Neuronal stem cell (in vitro differentiated cells): ENCODE data around the gene APOL5.
A peak's percentile ranks its signal among the peaks of the same experiment; 100 is the strongest.

Experiments used
- DNase-seq: peaks from one replicate; pipeline ENCODE4 v3.0.0-alpha.2; 2013; ENCODE audit warnings: low spot score
- H2AFZ ChIP-seq: one replicate; pipeline ENCODE4 v1.6.1; 2013; ENCODE audit warnings: mild to moderate bottlenecking, low read length, inconsistent platforms
- H2AK5ac ChIP-seq: 2 replicates; pipeline ENCODE4 v1.6.1; 2013; ENCODE audit warnings: low read depth, mild to moderate bottlenecking, inconsistent platforms, low read length, moderate library complexity, mixed read lengths
- H2BK120ac ChIP-seq: 2 replicates; pipeline ENCODE4 v1.6.1; 2013; ENCODE audit warnings: low read depth, mild to moderate bottlenecking, inconsistent platforms, low read length, moderate library complexity, mixed read lengths
- H2BK12ac ChIP-seq: one replicate; pipeline ENCODE4 v1.6.1; 2013; ENCODE audit warnings: low read length, inconsistent platforms
- H2BK15ac ChIP-seq: 2 replicates; pipeline ENCODE4 v1.6.1; 2013; ENCODE audit warnings: mild to moderate bottlenecking, low read length, inconsistent platforms, mixed read lengths
- H2BK5ac ChIP-seq: one replicate; pipeline ENCODE4 v1.6.1; 2013; ENCODE audit warnings: inconsistent platforms, mild to moderate bottlenecking, low read length, moderate library complexity
- H3K14ac ChIP-seq: one replicate; pipeline ENCODE4 v1.6.1; 2013; ENCODE audit warnings: low read length, inconsistent platforms
- H3K18ac ChIP-seq: 2 replicates; pipeline ENCODE4 v1.6.1; 2013; ENCODE audit warnings: low read length, inconsistent platforms
- H3K23ac ChIP-seq: 2 replicates; pipeline ENCODE4 v1.6.1; 2013; ENCODE audit warnings: low read depth, mild to moderate bottlenecking, mixed read lengths, low read length, inconsistent platforms; ENCODE audit not compliant: poor library complexity
- H3K27ac ChIP-seq: replicated peaks from 3 replicates; pipeline ENCODE4 v1.5.1; 2013; ENCODE audit warnings: low read length, inconsistent platforms
- H3K27me3 ChIP-seq, 3 experiments: 2 replicates each; pipeline ENCODE4 v1.6.1; 2013; ENCODE audit warnings: low read length in 3 of 3, mild to moderate bottlenecking in 2 of 3, inconsistent platforms in 1 of 3, low read depth in 1 of 3, mixed read lengths in 1 of 3, moderate library complexity in 1 of 3; ENCODE audit not compliant: control insufficient read depth in 3 of 3, insufficient read depth in 3 of 3
- H3K36me3 ChIP-seq, 2 donors: replicated peaks in 1 of 2; 2 replicates each; pipeline ENCODE4 v1.6.1; 2013; ENCODE audit warnings: low read length in 2 of 2; ENCODE audit not compliant: control insufficient read depth in 2 of 2, insufficient read depth in 2 of 2
- H3K4ac ChIP-seq: 2 replicates; pipeline ENCODE4 v1.6.1; 2013; ENCODE audit warnings: inconsistent platforms, mild to moderate bottlenecking, low read length, moderate library complexity
- H3K4me1 ChIP-seq, 2 donors: 1 replicate in 1 of 2; 2 replicates in 1 of 2; pipeline ENCODE4 v1.6.1; 2013; ENCODE audit warnings: low read length in 2 of 2, low read depth in 1 of 2; ENCODE audit not compliant: control insufficient read depth in 2 of 2, insufficient read depth in 1 of 2
- H3K4me2 ChIP-seq: one replicate; pipeline ENCODE4 v1.6.1; 2013; ENCODE audit warnings: mild to moderate bottlenecking, low read length, inconsistent platforms; ENCODE audit not compliant: insufficient read depth, poor library complexity, severe bottlenecking
- H3K4me3 ChIP-seq, 2 donors: 2 replicates each; pipeline ENCODE4 v1.5.1; 2013; ENCODE audit warnings: low read length in 2 of 2, mild to moderate bottlenecking in 2 of 2, inconsistent platforms in 1 of 2, moderate library complexity in 1 of 2
- H3K79me1 ChIP-seq: one replicate; pipeline ENCODE4 v1.6.1; 2013; ENCODE audit warnings: low read depth, mild to moderate bottlenecking, inconsistent platforms, low read length, moderate library complexity
- H3K9ac ChIP-seq: one replicate; pipeline ENCODE4 v1.6.1; 2013; ENCODE audit warnings: mild to moderate bottlenecking, low read depth, low read length, inconsistent platforms; ENCODE audit not compliant: poor library complexity
- H3K9me3 ChIP-seq, 2 donors: replicated peaks in 1 of 2; 2 replicates each; pipeline versions ENCODE3 to v1.6.1; 2013; ENCODE audit warnings: low read length in 2 of 2, mild to moderate bottlenecking in 2 of 2, inconsistent platforms in 1 of 2, low read depth in 1 of 2, mixed read lengths in 1 of 2, moderate library complexity in 1 of 2; ENCODE audit not compliant: control insufficient read depth in 2 of 2, insufficient read depth in 1 of 2
- H4K8ac ChIP-seq: one replicate; pipeline ENCODE4 v1.6.1; 2013; ENCODE audit warnings: low read depth, mild to moderate bottlenecking, inconsistent platforms, low read length, moderate library complexity
- H4K91ac ChIP-seq: one replicate; pipeline ENCODE4 v1.6.1; 2013; ENCODE audit warnings: low read length, low read depth, mild to moderate bottlenecking, inconsistent platforms; ENCODE audit not compliant: poor library complexity
- WGBS, 2 donors: extraction: QIAGEN DNeasy Blood & Tissue Kit; methylation state at CpG; one replicate each; pipeline ENCODE4 v1.1.7; 2013; ENCODE audit warnings: missing lambda C conversion rate in 2 of 2, mixed read lengths in 1 of 2; ENCODE audit not compliant: insufficient read length in 2 of 2, insufficient replicate concordance in 1 of 2; ENCODE audit errors: extremely low coverage in 2 of 2; 5-methylcytosine and 5-hydroxymethylcytosine counted together

The APOL5 gene

DNA sequence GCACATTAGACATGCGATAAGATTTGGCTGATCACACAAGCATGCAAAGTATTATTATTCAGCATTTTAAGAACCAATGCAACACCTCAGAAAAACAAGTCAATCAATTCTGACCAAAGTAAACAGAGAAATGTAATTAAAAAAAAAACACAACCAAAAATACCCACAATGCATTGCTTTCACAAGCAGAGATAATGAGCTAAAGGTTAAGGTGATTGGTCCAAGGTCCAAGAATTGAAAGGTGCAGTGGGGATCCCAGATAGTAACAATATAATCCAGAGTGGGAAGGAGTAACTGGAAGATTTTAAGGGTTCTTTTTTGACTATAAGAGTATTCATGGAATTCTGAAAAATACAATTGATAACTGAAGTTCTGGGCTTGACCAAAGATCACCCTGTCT lies 39.0 kb downstream of the APOL5 start:
- Histone ChIP-seq H4K8ac (no peak overlapping the region), H2BK5ac (no peak overlapping the region), H2AFZ (no peak overlapping the region), H3K4me3 (no peak overlapping the region), H3K23ac (no peak overlapping the region), H3K9me3 (no peaks in the 10 kb centered on the region), H2AK5ac (no peak overlapping the region), H3K27ac (no peak overlapping the region), H3K4me2 (no peak overlapping the region), H3K4me1 (peaks cover 7 to 11% of the 10 kb centered on the region in 2 donors), H3K14ac (no peak overlapping the region), H3K4ac (no peak overlapping the region), H3K36me3 (peaks cover 4 to 82% of the 10 kb centered on the region in 2 donors), H3K27me3 (no peaks in the 10 kb centered on the region), H3K18ac (no peak overlapping the region), H2BK12ac (no peak overlapping the region), H3K9ac (no peak overlapping the region), H2BK15ac (no peak overlapping the region), H2BK120ac (no peak overlapping the region), H3K79me1 (no peaks in the 10 kb centered on the region), H4K91ac (no peak overlapping the region)
- no peak for DNase-seq
- no CpG with 5 or more reads among the region's 1 CpG for WGBS, 2 donors

- Histone ChIP-seq H3K4ac (no peak overlapping the region), H2BK15ac (no peak overlapping the region), H3K79me1 (no peaks in the 10 kb centered on the region), H2AK5ac (no peak overlapping the region), H3K4me3 (no peak overlapping the region), H3K4me1 (peaks cover 0 to 3% of the 10 kb centered on the region in 2 donors), H3K9ac (no peak overlapping the region), H2BK5ac (no peak overlapping the region), H3K36me3 (peaks cover 4 to 88% of the 10 kb centered on the region in 2 donors), H4K8ac (no peak overlapping the region), H2BK120ac (no peak overlapping the region), H2BK12ac (no peak overlapping the region), H3K27ac (no peak overlapping the region), H3K9me3 (no peaks in the 10 kb centered on the region), H3K27me3 (no peaks in the 10 kb centered on the region), H3K18ac (no peak overlapping the region), H3K23ac (no peak overlapping the region), H4K91ac (no peak overlapping the region), H3K4me2 (no peak overlapping the region), H3K14ac (no peak overlapping the region), H2AFZ (no peak overlapping the region)
- no CpG with 5 or more reads among the region's 1 CpG for WGBS, 2 donors
- DNase-seq = no peak
Observed at GRCh38 chr22:35758394-35758793, 40.7 kb downstream of the APOL5 start.

DNA sequence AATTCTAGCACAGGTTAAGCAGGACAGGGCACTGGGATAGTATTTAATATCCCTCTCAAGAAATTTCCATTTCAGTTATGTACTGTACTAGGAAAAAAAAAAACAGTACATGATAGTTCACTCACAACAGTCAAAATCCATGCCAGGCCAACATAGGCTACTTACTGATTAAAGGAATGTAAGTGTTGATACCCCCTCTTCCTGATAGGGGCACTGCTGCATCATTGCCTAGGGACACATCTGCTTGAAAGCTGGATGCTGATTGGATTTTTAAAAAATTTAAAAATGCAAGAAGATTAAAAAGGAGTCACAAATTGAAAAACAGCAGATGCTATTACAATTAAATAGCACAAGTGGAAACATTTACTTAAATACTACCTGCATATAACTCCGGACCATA lies 43.4 kb downstream of the APOL5 start:
- Histone ChIP-seq H3K14ac (no peak overlapping the region), H3K4me1 (peaks cover 0 to 4% of the 10 kb centered on the region in 2 donors), H3K4ac (no peak overlapping the region), H2AK5ac (no peak overlapping the region), H2AFZ (no peak overlapping the region), H2BK12ac (no peak overlapping the region), H3K4me2 (no peak overlapping the region), H4K8ac (no peak overlapping the region), H3K36me3 (peaks cover 4 to 92% of the 10 kb centered on the region in 2 donors), H2BK5ac (no peak overlapping the region), H3K9ac (no peak overlapping the region), H3K9me3 (no peaks in the 10 kb centered on the region), H3K4me3 (no peak overlapping the region), H3K79me1 (no peaks in the 10 kb centered on the region), H4K91ac (no peak overlapping the region), H3K23ac (no peak overlapping the region), H3K18ac (no peak overlapping the region), H3K27ac (no peak overlapping the region), H2BK120ac (no peak overlapping the region), H3K27me3 (no peaks in the 10 kb centered on the region), H2BK15ac (no peak overlapping the region)
- no CpG with 5 or more reads among the region's 1 CpG for WGBS, 2 donors
- no peak for DNase-seq

DNA sequence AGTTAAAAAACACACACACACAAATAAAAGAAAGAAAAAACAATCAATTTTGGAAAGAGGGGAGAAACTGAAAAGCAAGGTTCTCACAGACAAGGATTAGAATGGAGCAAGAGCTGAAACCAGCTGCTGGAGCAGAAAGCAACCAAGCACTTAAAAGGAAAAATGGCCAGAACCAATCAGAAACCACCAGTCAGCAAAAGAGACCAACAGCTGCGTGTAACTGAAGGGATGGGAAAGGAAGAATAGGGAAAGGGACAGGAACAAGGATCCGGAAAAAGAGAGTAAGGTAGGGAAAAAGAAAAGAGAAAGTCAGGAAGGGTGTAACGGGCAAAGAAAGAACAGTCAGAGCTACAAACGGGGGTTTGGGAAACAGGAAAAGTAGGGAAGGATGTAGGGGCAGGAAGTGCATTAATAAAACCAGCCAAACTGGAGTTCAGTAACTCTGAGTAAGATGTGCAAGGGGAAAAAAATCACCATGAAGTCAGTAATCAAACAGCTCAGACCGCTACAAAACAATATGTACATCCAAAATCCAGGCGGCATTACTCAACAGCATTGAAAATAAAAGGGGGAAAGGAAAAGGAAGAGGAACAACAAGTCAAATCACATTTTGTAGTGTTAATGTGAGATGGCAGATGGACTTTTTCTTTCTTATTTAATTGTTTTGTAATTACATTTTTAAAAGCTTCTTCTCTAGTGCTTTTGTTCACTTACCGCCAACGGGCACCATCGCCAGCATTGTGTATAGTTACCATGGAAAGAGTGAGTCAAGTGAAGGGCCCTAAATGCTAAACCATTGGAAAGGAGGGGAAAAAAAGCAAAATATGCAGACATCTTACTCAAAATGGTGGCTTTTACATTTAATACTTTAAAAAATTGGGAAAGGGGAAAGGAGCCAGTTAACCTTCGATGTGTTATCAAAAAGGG lies 49.2 kb downstream of the APOL5 start:
- H3K27me3 ChIP-seq = no peaks in the 10 kb centered on the region
- no peak overlapping the region for H3K9ac ChIP-seq
- no peaks in the 10 kb centered on the region for H3K79me1 ChIP-seq
- no CpG with 5 or more reads among the region's 10 CpGs for WGBS, 2 donors
- H2BK12ac ChIP-seq = no peak overlapping the region
- H3K18ac ChIP-seq = no peak overlapping the region
- no peak overlapping the region for H2AK5ac ChIP-seq
- H2BK120ac ChIP-seq = no peak overlapping the region
- H3K27ac ChIP-seq = peak overlapping the region; percentile 34
- peak; percentile 36 for DNase-seq
- no peak overlapping the region for H3K4me2 ChIP-seq
- no peaks in the 10 kb centered on the region for H3K9me3 ChIP-seq
- no peak overlapping the region for H3K23ac ChIP-seq
- H3K4me3 ChIP-seq = no peak overlapping the region
- no peak overlapping the region for H2BK5ac ChIP-seq
- no peak overlapping the region for H3K14ac ChIP-seq
- peaks cover 4% of the 10 kb centered on the region in 2 donors for H3K4me1 ChIP-seq
- no peak overlapping the region for H2AFZ ChIP-seq
- H4K91ac ChIP-seq = no peak overlapping the region
- H3K36me3 ChIP-seq = peaks cover 0 to 44% of the 10 kb centered on the region in 2 donors
- H3K4ac ChIP-seq = no peak overlapping the region
- no peak overlapping the region for H4K8ac ChIP-seq
- H2BK15ac ChIP-seq = no peak overlapping the region
